ENCODE measurements around the gene TRMT6. TPM values are rescaled to one million over a fixed set of nuclear protein-coding genes. Genes with fewer than 3 reads are reported as not detected.

The TRMT6 gene
- total and polyA plus RNA-seq, 4 donors: 2.4 to 11.0 (median 8.2) TPM

- Histone ChIP-seq H3K9me3 (ENCODE audit: control insufficient read depth, low read length) (peaks cover 2% of the 10 kb centered on the region), H3K4me1 (ENCODE audit: control insufficient read depth in 1 of 2, insufficient read depth in 2 of 2, low read length in 2 of 2) (no peaks in the 10 kb centered on the region), H3K4me3 (ENCODE audit: low read length in 2 of 2) (no peak overlapping the region), H3K27ac (ENCODE audit: low read depth in 1 of 2, low read length in 2 of 2) (no peak overlapping the region), H3K36me3 (ENCODE audit: control insufficient read depth in 1 of 2, insufficient read depth in 2 of 2, low read length in 1 of 2) (no peaks in the 10 kb centered on the region), H3K27me3 (ENCODE audit: control insufficient read depth in 1 of 2, insufficient read depth in 2 of 2, low read length in 1 of 2) (no peaks in the 10 kb centered on the region)
- intact Hi-C loops (cut with DNase I): no loop called here
- 57 to 71% methylated on average over 1 of the region's 1 CpG for WGBS, 2 donors
- no peak for DNase-seq
- no peak for ATAC-seq (ENCODE audit: low FRiP score)
Observed at GRCh38 chr20:5900908-5901307, 49.4 kb downstream of the TRMT6 start.

GRCh38 chr20:5899444-5899843 is 50.9 kb downstream of the TRMT6 start:
- whole genome bisulfite sequencing, 2 donors: 47 to 53% methylated on average over 1 of the region's 1 CpG
- intact Hi-C loops (cut with DNase I): no loop called here
- DNase-seq (no peak), ATAC-seq (ENCODE audit: low FRiP score) (no peak)
- Histone ChIP-seq H3K9me3 (ENCODE audit: control insufficient read depth, low read length) (peaks cover 2% of the 10 kb centered on the region), H3K27ac (ENCODE audit: low read depth in 1 of 2, low read length in 2 of 2) (no peak overlapping the region), H3K36me3 (ENCODE audit: control insufficient read depth in 1 of 2, insufficient read depth in 2 of 2, low read length in 1 of 2) (no peaks in the 10 kb centered on the region), H3K4me3 (ENCODE audit: low read length in 2 of 2) (no peak overlapping the region), H3K27me3 (ENCODE audit: control insufficient read depth in 1 of 2, insufficient read depth in 2 of 2, low read length in 1 of 2) (no peaks in the 10 kb centered on the region), H3K4me1 (ENCODE audit: control insufficient read depth in 1 of 2, insufficient read depth in 2 of 2, low read length in 2 of 2) (no peaks in the 10 kb centered on the region)

- WGBS, 2 donors: 79% methylated on average over 2 of the region's 2 CpGs
- Histone ChIP-seq H3K4me1 (ENCODE audit: control insufficient read depth in 1 of 2, insufficient read depth in 2 of 2, low read length in 2 of 2) (no peaks in the 10 kb centered on the region), H3K4me3 (ENCODE audit: low read length in 2 of 2) (no peak overlapping the region), H3K36me3 (ENCODE audit: control insufficient read depth in 1 of 2, insufficient read depth in 2 of 2, low read length in 1 of 2) (no peaks in the 10 kb centered on the region), H3K27ac (ENCODE audit: low read depth in 1 of 2, low read length in 2 of 2) (no peak overlapping the region), H3K27me3 (ENCODE audit: control insufficient read depth in 1 of 2, insufficient read depth in 2 of 2, low read length in 1 of 2) (no peaks in the 10 kb centered on the region), H3K9me3 (ENCODE audit: control insufficient read depth, low read length) (peaks cover 2% of the 10 kb centered on the region)
- ATAC-seq (ENCODE audit: low FRiP score) (no peak), DNase-seq (no peak)
- intact Hi-C loops (cut with DNase I): no loop called here
Observed at GRCh38 chr20:5895626-5896025, 54.7 kb downstream of the TRMT6 start.

DNA sequence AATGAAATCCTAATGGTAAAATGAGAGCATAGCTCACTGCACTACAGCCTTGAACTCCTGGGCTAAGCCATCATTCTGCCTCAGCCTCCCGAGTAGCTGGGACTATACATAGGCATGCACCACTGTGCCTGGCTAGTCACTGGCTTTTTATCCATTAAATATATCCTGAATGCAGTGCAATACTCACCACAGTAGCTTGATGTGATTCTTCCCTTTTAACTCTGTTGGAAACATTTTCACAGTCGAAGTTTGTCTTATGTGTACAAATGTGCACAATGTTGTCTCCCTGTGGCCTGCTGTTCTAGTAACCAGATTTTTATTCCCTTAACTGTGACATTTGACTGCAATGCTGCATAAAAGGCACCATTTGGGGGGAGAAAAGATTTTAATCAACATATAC is 56.7 kb downstream of the TRMT6 start:
- H3K9me3 ChIP-seq (ENCODE audit: control insufficient read depth, low read length): peaks cover 2% of the 10 kb centered on the region
- no peak overlapping the region for H3K4me3 ChIP-seq (ENCODE audit: low read length in 2 of 2)
- intact Hi-C loops (cut with DNase I): no loop called here
- no peaks in the 10 kb centered on the region for H3K36me3 ChIP-seq (ENCODE audit: control insufficient read depth in 1 of 2, insufficient read depth in 2 of 2, low read length in 1 of 2)
- no peak overlapping the region for H3K27ac ChIP-seq (ENCODE audit: low read depth in 1 of 2, low read length in 2 of 2)
- 82% methylated on average over 2 of the region's 2 CpGs for WGBS, 2 donors
- no peak for ATAC-seq (ENCODE audit: low FRiP score)
- H3K4me1 ChIP-seq (ENCODE audit: control insufficient read depth in 1 of 2, insufficient read depth in 2 of 2, low read length in 2 of 2): no peaks in the 10 kb centered on the region
- DNase-seq: no peak
- H3K27me3 ChIP-seq (ENCODE audit: control insufficient read depth in 1 of 2, insufficient read depth in 2 of 2, low read length in 1 of 2): no peaks in the 10 kb centered on the region

DNA sequence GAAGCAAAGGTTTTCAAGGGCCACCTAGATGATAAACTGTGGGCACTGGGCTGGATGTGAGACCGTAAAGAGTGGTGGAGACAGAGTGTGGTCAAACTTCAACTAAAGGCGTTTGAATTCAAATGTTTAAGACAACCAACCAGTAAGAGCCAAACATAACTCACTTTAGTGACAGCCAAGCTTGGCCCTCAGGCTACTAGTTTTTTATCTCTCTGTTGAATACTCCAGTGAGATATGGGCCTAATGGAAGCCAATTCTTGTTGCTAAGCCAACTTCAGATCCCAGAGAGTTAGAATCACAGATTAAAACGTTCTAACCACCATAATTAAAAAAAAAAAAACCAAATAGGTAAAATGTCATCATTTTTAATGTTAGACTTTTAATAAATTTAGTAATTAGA is 57.3 kb downstream of the TRMT6 start:
- intact Hi-C loops (cut with DNase I): no loop called here
- no peak for DNase-seq
- WGBS, 2 donors: 35 to 42% methylated on average over 3 of the region's 3 CpGs
- H3K4me3 ChIP-seq (ENCODE audit: low read length in 2 of 2): no peak overlapping the region
- H3K27ac ChIP-seq (ENCODE audit: low read depth in 1 of 2, low read length in 2 of 2): no peak overlapping the region
- H3K4me1 ChIP-seq (ENCODE audit: control insufficient read depth in 1 of 2, insufficient read depth in 2 of 2, low read length in 2 of 2): no peaks in the 10 kb centered on the region
- no peaks in the 10 kb centered on the region for H3K36me3 ChIP-seq (ENCODE audit: control insufficient read depth in 1 of 2, insufficient read depth in 2 of 2, low read length in 1 of 2)
- H3K27me3 ChIP-seq (ENCODE audit: control insufficient read depth in 1 of 2, insufficient read depth in 2 of 2, low read length in 1 of 2): no peaks in the 10 kb centered on the region
- H3K9me3 ChIP-seq (ENCODE audit: control insufficient read depth, low read length): peaks cover 2% of the 10 kb centered on the region
- no peak for ATAC-seq (ENCODE audit: low FRiP score)

DNA sequence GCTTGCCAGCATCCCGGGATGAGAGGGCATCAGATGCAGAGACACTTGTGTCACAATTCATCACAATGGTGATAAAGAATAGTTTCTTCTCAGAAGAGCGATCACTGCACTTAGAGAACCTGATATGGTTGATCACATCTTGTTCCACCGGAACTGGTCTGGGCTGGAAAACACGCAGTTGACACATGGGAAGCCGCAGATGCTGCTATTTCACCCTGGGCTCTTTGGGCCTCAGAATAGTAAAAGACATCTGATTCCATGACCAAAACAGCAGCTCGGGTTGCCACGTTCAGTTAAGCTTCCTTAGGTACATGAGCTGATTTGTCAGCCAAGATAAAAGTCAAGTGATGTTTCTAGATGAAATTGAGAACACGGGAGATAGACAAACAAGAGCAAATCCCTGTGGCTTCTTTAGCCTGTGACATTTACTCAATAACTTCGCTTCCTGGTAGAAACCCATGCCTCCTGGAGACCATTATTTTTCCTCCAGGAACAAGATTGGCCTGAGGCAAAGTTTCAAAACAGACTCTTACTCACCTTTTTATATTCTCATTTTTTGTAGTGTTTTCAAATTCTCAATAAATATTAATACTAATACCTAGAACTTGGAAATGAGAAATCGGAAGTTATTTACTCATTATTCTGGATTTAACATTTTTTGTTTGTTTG is 59.4 kb downstream of the TRMT6 start:
- Histone ChIP-seq H3K36me3 (ENCODE audit: control insufficient read depth in 1 of 2, insufficient read depth in 2 of 2, low read length in 1 of 2) (no peaks in the 10 kb centered on the region), H3K4me1 (ENCODE audit: control insufficient read depth in 1 of 2, insufficient read depth in 2 of 2, low read length in 2 of 2) (no peaks in the 10 kb centered on the region), H3K27ac (ENCODE audit: low read depth in 1 of 2, low read length in 2 of 2) (no peak overlapping the region), H3K9me3 (ENCODE audit: control insufficient read depth, low read length) (no peaks in the 10 kb centered on the region), H3K4me3 (ENCODE audit: low read length in 2 of 2) (no peak overlapping the region), H3K27me3 (ENCODE audit: control insufficient read depth in 1 of 2, insufficient read depth in 2 of 2, low read length in 1 of 2) (no peaks in the 10 kb centered on the region)
- 73 to 77% methylated on average over 10 of the region's 10 CpGs for WGBS, 2 donors
- intact Hi-C loops (cut with DNase I): no loop called here
- DNase-seq (no peak), ATAC-seq (ENCODE audit: low FRiP score) (no peak)

DNA sequence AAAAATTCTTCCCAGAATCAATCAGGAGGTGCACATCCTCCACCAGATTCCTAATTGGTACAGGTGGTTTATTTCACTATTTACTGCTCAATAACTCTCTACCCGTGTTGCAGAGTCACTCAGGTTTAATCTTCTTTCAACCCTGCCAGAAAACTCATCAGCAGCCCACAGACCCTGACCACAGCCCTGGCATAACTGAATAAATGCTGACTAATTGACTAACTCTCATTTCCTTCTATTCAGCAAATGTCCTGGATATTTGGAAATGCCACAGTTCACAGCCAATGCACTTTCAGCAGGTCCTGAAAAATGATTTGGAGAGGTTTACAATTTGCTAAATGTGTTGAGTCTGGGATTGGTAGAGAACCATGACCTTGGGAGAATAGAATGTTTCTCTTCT is 62.3 kb downstream of the TRMT6 start:
- Histone ChIP-seq H3K27ac (ENCODE audit: low read depth in 1 of 2, low read length in 2 of 2) (no peak overlapping the region), H3K36me3 (ENCODE audit: control insufficient read depth in 1 of 2, insufficient read depth in 2 of 2, low read length in 1 of 2) (no peaks in the 10 kb centered on the region), H3K27me3 (ENCODE audit: control insufficient read depth in 1 of 2, insufficient read depth in 2 of 2, low read length in 1 of 2) (no peaks in the 10 kb centered on the region), H3K9me3 (ENCODE audit: control insufficient read depth, low read length) (no peaks in the 10 kb centered on the region), H3K4me3 (ENCODE audit: low read length in 2 of 2) (no peak overlapping the region), H3K4me1 (ENCODE audit: control insufficient read depth in 1 of 2, insufficient read depth in 2 of 2, low read length in 2 of 2) (no peaks in the 10 kb centered on the region)
- WGBS, 2 donors: 53 to 73% methylated on average over 1 of the region's 1 CpG
- ATAC-seq (ENCODE audit: low FRiP score) (no peak), DNase-seq (no peak)
- intact Hi-C loops (cut with DNase I): no loop called here

DNA sequence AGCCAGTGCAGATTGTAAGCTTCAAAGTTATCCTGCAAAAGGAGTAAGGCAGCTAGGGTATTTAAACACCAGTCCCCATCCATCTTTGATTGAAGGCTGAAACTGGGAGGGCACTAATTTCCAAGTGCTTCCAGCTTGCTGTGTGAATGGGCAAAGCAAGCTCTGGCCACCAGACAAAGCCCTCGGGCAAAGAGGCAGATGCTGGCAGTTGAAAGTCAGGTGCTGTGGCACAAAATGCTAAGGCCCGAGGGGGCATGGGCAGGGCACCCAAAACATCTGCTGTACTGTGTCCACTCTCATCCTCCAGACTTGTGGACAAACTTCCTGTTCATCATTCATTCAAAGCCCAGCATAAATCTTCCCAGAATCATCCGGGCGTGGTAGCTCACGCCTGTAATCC is 62.9 kb downstream of the TRMT6 start:
- intact Hi-C loops (cut with DNase I): no loop called here
- no peak for DNase-seq
- H3K4me1 ChIP-seq (ENCODE audit: control insufficient read depth in 1 of 2, insufficient read depth in 2 of 2, low read length in 2 of 2): no peaks in the 10 kb centered on the region
- WGBS, 2 donors: 83 to 86% methylated on average over 5 of the region's 5 CpGs
- no peaks in the 10 kb centered on the region for H3K36me3 ChIP-seq (ENCODE audit: control insufficient read depth in 1 of 2, insufficient read depth in 2 of 2, low read length in 1 of 2)
- H3K4me3 ChIP-seq (ENCODE audit: low read length in 2 of 2): no peak overlapping the region
- no peak overlapping the region for H3K27ac ChIP-seq (ENCODE audit: low read depth in 1 of 2, low read length in 2 of 2)
- H3K27me3 ChIP-seq (ENCODE audit: control insufficient read depth in 1 of 2, insufficient read depth in 2 of 2, low read length in 1 of 2): no peaks in the 10 kb centered on the region
- no peak for ATAC-seq (ENCODE audit: low FRiP score)
- H3K9me3 ChIP-seq (ENCODE audit: control insufficient read depth, low read length): no peaks in the 10 kb centered on the region

Measured in aorta (tissue), 5 donors.